HK-2 (cell line): ENCODE results near the gene DMTF1.
"Not testable (repeated sequence)": the region's sequence is repeated elsewhere in the genome, so short reads cannot be mapped to it uniquely, and the experiment has no call there.

Experiments
- DNase-seq: peaks from one replicate; pipeline ENCODE4 v3.0.0-alpha.2; 2018; ENCODE audit not compliant: unreplicated experiment

The DMTF1 gene, protein sequence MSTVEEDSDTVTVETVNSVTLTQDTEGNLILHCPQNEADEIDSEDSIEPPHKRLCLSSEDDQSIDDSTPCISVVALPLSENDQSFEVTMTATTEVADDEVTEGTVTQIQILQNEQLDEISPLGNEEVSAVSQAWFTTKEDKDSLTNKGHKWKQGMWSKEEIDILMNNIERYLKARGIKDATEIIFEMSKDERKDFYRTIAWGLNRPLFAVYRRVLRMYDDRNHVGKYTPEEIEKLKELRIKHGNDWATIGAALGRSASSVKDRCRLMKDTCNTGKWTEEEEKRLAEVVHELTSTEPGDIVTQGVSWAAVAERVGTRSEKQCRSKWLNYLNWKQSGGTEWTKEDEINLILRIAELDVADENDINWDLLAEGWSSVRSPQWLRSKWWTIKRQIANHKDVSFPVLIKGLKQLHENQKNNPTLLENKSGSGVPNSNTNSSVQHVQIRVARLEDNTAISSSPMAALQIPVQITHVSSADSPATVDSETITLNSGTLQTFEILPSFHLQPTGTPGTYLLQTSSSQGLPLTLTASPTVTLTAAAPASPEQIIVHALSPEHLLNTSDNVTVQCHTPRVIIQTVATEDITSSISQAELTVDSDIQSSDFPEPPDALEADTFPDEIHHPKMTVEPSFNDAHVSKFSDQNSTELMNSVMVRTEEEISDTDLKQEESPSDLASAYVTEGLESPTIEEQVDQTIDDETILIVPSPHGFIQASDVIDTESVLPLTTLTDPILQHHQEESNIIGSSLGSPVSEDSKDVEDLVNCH

DNA sequence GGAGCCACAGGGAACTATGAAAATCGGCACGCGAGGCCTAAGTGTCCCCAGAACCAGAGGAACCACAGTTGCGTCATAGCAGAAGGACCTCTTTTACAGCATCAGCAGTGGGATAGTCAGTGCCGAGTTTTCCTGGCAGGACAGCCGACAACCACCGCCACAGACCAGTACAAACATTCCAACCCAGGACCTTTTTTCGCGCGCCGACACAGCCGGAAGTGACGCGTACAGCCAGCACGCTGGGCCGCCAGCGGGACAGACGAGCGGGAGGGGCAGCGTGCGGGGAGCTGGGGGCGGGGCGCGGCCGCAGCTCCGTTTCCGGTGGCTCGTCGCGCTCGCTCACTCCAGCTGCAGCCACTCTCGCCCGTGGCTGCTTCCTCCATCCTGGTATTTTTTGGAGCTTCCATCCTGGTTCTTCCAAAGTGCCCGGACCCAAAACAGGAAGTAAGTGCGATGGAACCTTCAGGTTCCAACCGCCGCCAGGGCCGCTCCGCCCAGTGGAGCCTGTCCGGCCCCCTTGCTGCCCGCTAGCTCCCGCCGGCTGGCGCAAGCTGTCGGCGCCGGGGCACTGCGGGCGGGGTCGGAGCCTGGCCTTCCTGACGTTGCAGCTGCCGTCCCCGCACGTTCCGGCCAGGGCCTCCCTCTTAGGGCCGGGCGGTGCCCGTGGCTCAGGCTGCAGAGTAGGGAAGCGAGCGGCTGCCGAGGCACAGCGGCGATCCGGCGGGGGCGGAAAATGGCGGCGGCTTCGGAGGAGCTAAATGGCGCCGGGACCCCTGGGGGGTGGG lies at the start of gene DMTF1:
Gene DMTF1 (plus strand): TSS at position 342 of the 785 bp plus-strand sequence. CDS start 12,489 bp downstream, outside the sequence.
- peak; percentile 94 for DNase-seq

DNA sequence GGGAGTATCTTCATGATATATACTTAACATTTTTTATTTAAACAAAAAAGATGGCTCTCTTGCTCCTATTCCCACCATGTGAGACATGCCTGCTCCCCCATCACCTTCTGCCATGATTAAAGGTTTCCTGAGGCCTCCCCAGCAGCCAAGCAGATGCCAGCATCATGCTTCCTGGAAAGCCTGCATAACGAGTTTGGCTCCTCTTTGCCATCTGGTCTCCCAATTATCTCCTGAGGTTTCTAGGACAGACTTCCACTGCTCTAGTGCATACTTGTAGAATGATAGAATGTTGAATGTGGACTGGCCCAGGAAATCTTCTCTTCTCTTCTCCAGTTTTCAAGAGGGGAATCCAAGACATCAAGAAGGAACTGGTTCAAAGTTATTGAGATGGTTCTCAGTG lies 46.9 kb upstream of the DMTF1 start:
- no peak for DNase-seq

DNA sequence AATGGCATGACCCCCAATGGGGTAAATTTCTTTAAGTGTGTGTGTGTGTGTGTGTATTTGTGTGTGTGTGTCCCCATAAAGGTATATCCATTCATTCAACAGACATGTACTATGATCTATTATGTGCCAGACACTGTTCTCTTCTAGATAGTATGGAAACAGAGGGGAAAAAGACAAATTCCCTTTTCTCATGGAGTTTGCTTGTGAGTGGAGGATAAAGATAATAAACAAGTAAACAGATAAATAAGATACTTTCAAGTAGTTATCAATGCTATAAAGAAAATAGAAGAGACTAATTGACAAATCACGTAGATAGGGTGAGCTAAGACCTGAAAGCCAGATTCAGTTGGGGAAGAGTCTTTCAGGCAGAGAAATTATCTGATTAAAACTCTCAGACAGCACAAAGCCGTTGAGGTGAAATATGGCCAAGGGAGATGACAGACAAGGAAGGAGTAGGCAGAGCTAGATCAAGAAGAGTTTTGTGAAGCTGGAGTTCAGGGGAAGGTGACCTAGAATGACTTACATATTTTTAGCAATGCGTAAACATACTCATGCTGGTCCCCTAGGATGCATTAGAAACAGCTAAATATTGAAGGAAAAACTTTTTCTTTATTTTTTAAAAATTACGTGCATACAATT lies 45.2 kb upstream of the DMTF1 start:
- DNase-seq, result no peak

DNA sequence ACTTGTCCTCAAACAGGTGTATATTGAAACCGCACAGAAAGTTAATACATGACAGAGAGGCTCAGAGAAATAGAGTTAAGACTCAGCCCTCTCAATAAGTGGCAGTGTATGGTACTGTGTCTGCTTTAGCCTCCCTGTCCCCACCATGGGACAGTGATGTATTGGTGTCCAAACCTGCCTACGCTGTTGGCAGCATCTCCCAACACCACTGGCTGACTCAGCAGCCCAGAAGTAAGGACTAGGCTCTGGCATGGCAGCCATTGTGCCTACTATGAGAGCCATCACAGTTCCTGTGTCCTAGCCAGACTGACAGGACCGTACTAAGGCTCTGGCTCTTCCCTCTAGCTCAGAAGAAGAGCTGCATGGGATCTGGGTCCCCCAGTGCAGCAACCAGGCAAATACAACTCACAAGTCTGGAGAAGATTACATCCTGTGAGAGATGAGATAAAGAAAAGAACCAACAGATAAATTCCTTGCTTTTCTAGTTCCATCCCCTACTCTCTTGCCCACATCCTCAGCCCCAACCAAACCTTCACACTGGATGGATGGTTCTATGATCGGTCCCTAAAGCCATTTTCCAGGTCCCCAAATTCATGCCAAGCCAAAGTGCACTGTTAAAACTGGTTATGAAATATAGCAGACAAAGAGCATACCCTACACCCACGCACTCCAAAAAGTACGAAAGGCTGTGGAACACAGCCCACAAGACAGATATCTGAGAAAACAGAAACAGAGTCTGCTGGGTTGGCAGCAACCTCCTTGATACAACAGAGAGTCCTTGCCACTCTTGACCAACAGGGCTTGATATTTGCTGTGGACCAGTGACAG lies 44.1 kb upstream of the DMTF1 start:
- no peak for DNase-seq

DNA sequence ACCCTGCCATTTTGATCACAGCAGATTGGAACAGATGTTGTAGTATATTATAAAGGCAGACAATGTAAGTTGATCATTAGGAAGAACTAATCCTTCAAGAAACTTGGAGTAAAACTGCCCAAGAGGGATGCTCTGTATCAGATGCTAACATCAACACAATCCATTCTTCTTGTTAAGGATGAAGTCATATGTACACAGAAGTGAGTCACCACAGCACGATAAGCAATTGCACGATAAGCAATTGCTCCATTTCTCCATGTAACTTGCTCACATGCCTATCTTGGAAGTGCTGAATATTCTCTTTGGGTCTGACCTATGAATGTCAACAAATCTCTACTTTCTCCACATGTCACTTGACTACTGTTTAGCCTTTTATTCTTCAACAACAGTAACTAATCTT lies 41.5 kb upstream of the DMTF1 start:
- no peak for DNase-seq

DNA sequence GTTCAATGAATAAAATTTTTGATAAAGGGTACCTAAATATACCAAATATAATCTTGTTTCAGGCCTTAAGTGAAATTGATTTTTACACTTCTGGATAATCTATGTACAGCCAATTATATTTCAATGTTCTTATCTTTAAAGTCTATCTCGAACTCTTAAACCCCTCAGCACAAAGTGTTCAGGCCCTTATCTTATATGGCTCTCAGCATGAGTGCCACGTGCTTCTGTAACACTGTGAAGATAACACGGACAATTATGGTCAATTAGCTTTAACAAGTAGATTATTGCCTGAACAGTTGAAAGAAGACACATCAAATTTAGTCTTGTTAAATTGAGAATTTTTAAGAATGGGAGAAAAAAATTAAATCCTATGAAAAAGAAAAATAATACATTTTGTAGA lies 40.4 kb upstream of the DMTF1 start:
- no peak for DNase-seq

DNA sequence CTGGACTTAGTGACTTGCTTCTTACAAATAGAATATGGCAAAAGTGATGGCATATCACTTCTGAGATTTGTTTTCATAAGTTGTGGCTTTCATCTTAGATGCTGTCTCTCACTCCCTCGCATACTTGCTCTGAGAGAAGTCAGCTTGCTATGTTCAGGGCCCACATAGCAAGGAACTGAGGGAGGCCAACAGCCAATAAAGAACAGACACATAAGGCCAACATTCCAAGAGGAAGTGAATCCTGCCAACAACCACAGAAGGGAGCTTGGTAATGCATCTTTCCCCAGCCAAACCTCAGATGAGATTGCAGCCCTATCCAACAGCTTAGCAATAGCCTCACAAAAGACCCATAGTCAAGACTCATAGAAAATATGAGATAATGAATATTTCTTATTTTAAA lies 39.2 kb upstream of the DMTF1 start:
- no peak for DNase-seq

DNA sequence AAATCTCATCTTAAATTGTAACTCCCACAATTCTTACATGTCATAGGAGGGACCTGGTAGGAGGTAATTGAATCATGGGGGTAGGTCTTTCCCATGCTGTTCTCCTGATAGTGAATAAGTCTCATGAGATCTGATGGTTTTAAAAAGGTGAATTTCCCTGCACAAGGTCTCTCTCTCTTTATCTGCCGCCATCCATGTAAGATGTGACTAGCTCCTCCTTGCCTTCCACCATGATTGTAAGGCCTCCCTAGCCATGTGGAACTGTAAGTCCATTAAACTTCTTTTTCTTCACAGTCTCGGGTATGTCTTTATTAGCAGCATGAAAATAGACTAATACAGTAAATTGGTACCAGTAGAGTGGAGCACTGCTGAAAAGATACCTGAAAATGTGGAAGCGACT lies 38.3 kb upstream of the DMTF1 start:
- not testable (repeated sequence) for DNase-seq

DNA sequence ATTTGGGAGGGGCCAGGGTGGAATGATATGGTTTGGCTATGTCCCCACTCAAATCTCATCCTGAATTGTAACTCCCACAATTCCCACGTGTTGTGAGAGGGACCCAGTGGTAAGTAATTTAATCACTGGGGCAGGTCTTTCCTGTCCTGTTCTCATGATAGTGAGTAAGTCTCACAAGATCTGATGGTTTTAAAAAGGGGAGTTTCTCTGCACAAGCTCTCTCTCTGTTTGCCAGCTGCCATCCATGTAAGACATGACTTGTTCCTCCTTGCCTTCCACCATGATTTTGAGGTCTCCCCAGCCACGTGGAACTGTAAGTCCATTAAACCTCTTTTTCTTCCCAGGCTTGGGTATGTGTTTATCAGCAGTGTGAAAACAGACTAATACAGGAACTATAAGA lies 36.5 kb upstream of the DMTF1 start:
- not testable (repeated sequence) for DNase-seq

DNA sequence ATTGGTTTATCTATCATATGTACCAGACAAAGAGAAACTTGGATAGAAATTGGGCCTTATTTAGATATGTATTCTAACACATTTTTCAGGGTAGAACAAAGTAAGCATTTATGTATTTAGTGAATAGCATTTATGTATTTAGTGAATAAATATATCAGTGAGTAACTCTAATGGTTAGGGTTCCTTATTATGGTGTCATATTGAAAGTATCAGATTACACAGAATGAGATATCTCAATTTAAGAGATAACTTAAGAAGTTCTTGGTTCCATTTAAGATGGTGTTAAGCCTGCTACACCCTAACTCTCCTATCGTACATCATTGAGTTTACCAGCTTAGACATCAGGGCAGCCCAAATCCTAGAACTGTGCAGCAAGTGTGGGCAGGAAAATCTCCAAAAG lies 35.9 kb upstream of the DMTF1 start:
- no peak for DNase-seq

DNA sequence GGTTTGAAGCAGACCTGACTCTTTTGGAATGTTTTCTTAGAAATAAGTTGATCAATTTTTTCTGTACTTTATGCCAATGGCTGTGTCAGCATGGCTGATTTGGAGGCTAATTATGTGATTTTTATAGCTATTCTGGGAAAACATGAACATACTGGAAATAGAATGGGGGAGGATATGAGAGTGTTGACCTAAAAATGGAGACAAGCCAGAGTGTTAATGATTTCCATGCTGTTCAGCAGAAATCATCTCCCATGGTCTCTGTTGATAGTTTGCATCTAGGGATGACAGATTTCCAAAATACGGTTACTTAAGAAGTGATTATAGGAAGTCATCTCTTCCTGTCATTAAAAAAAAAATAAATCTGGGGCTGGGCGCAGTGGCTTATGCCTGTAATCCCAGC lies 32.7 kb upstream of the DMTF1 start:
- DNase-seq, result no peak

DNA sequence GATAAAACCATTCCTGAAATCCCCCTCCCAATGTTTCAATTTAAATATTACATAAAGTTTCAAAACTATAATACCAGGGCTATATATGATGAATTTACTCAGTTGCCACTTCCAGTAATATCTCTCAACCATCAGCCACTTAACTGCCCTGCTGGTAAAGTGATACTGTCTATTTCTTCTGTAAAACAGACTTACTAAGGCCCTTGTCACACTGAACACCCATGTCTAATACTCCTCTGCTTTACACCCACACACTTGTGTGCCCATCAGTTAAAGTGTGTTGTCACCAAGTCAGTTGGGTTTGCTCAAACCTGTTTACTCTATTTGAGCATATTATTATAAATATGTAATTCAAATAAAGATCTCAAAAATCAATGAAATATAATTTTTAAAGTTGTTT lies 29.1 kb upstream of the DMTF1 start:
- no peak for DNase-seq

DNA sequence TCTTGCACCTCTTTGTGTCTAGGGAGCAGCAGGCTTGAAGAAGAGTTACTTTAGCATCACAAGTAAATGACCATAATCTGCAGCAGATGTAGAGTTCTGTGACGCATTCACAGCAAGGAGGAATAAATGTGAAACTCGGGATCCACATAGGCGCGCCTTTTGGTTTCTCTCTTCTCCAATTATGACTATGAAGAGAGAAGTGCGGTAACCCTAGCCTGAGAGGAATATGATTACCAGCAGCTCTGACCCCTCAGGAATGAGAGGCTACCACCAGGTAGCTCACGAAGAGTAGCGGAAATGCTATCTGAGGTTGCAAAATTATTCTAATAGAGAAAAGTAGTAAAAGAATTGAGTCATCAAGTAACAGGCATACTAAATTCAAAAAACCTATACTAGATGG lies 25.2 kb upstream of the DMTF1 start:
- DNase-seq, result no peak

DNA sequence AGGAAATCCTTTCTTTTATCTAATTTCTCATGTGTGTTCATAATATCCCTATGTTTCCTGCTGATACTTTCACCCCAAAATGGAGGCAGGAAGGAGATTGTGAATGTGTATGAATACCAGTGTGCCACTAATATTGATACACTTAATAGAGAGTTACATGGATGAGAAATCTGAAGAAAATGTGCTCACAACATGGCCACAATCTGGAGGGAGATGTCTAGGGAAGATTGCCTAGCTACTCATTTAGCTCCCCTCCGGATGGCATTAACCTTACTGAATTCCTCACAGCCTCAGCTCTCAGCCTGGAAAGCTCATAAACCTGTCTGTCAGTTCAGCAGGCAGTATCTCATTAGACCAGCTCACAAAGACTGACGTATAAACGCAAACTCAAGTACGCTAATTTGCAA lies 23.4 kb upstream of the DMTF1 start:
- DNase-seq, result no peak

DNA sequence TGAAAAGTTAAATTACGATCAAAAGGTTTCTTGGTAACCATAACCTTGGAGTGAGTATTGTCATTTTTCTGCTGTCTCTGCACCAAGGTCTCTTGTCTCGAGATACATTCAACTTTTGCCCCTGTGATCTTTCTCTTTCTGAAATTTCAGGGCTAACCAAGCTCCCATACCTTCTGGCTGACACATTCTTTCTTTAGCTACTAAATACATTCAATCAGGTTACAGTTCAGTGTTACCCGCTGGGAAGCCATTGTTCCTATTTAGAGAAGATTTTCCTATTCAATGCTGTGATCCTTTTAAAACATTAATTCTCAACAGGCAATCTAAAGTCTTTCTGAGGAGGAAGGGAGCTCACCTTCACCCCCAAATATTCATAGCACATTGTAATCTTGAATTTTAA lies 22.9 kb upstream of the DMTF1 start:
- DNase-seq, result no peak

DNA sequence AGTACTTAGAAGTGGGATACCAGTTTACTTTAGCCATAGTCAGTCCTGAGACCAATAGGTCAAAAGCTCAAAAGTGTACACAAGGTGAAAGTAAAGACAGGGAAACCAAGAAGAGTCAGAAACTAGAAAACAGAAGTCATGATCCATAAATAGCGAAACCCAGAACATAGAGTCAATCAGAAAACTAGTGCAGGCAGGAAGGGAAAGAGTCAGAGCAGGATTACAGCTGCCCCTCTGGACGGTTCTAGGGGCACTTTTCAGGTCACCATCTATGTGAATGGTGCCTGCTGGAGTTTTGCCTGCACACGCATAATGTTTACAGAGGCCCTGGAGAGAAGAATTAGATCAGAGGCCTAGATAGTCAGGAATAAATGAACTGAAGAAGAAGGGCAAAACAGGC lies 22.4 kb upstream of the DMTF1 start:
- no peak for DNase-seq

DNA sequence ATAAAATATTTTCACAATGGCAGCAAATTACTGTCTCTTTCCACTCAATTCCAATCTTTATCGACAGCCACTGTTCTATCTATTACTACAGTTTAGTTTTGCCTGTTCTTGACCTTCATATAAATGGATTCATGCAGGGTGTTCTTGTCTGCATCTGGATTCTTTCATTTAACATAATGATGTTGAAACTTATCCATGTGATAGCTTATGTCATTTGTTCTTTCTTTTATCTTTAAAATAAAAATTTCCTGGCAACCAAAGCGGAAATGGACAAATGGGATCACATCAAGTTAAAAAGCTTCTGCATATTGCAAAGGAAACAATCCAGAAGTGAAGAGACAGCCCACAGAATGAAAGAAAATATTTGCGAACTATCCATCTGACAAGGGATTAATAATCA lies 20.5 kb upstream of the DMTF1 start:
- no peak for DNase-seq

DNA sequence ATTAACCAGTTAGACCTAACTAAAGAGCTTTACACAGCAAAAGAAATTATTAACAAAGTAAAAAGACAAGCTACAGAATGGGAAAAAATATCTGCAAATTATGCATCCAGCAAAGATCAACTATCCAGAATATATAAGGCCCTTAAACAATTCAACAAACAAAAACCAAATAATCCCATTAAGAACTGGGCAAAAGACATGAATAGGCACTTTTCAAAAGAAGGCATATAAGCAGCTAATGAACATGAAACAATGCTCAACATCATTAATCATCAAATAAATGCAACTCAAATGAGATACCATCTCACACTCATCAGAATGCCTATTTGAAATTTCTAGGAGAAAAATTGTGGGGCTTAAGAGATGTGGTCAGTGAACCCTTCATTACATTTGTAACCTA lies 15.0 kb upstream of the DMTF1 start:
- DNase-seq, result no peak

DNA sequence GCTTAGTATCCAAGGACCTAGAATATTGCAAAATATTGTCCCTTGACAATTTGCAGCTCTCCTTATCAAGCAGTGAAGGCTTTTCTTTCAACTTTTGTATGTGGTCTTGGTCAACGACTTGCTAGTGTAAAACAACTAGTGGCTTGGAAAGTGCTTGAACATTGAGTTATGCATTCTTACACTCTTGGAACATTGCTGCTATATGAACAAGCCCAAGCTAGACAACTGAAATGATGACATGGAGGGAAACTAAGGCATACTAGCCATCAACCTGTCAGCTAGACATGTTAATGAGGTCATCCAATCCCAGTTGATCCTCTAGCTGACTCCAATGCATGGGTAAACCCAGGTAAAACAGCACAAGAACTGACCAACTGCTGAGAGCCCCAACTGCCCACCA lies 12.7 kb upstream of the DMTF1 start:
- no peak for DNase-seq

DNA sequence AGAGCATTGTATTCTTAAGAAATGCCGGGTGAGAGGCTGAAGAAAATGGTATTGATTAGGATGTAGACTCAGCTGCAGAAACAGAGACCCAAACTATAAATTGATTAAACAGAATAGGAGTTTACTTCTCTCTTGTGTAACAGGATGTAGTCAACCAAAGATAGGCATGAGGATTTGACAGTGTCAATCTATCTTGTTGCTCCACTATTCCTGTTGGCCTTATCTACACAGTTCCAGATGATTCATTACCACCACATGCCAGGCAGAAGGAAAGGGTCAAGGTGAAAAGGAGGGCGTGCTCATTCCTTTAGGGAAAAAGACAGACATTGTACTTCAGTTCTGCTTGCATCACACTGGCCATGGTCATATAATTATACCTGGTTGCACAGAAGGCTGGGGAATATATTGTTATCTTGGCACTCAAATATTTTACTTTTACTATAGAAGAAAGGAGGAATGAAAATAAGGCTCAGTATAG lies 11.9 kb upstream of the DMTF1 start:
- DNase-seq, result no peak

DNA sequence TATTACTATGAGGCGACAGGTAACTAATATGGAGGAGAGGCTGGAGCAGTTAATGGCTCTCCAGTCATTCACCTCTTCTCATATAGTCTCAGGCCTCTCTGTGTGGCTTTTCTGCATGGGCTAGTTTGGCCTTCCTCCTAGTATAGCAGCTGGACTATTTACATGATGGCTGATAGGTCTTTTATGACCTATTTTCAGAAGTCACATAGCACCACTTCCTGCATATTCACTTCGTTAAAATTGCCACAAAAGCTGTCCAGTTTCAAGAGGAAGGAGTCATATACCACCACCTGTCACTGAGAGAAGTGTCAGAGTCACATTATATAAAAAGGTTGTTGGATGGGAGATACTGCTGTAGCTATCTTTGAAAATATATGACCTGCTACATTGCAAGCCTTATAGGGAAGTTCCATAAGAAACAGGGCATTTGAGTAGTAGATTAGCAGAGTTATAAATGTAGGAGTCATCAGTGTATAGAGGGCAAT lies 8.0 kb upstream of the DMTF1 start:
- DNase-seq, result no peak
